Measurements from ENCODE around the gene INTU. TPM values are rescaled to one million over a fixed set of nuclear protein-coding genes. Genes with fewer than 3 reads are reported as not detected.

Gene INTU
- total RNA-seq, 1 donor from 2014 or later = 3.9 TPM

GRCh38 chr4:127622621-127622920 lies 10.2 kb upstream of the INTU start:
- Histone ChIP-seq H3K4me3 (ENCODE audit: low read depth, low read length) (peak overlapping the region; percentile 66), H3K27me3 (ENCODE audit: control insufficient read depth, insufficient read depth, low read length) (no peaks in the 10 kb centered on the region), H3K36me3 (ENCODE audit: control insufficient read depth, insufficient read depth, low read length) (no peaks in the 10 kb centered on the region)
- peak; percentile 29 for DNase-seq (ENCODE audit: low read depth)
- TF ChIP-seq, protein P1, sequence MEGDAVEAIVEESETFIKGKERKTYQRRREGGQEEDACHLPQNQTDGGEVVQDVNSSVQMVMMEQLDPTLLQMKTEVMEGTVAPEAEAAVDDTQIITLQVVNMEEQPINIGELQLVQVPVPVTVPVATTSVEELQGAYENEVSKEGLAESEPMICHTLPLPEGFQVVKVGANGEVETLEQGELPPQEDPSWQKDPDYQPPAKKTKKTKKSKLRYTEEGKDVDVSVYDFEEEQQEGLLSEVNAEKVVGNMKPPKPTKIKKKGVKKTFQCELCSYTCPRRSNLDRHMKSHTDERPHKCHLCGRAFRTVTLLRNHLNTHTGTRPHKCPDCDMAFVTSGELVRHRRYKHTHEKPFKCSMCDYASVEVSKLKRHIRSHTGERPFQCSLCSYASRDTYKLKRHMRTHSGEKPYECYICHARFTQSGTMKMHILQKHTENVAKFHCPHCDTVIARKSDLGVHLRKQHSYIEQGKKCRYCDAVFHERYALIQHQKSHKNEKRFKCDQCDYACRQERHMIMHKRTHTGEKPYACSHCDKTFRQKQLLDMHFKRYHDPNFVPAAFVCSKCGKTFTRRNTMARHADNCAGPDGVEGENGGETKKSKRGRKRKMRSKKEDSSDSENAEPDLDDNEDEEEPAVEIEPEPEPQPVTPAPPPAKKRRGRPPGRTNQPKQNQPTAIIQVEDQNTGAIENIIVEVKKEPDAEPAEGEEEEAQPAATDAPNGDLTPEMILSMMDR (IDR thresholded peaks at IDR 0.05; ENCODE audit: insufficient read depth, low read length, severe bottlenecking) = no peak
- FAIRE-seq = no peak

- no peak for FAIRE-seq
Observed at GRCh38 chr4:127622921-127623796, 9.6 kb upstream of the INTU start.

GRCh38 chr4:127623797-127624083 lies 9.0 kb upstream of the INTU start:
- Histone ChIP-seq H3K4me3 (ENCODE audit: low read depth, low read length) (peak overlapping the region; percentile 66), H3K36me3 (ENCODE audit: control insufficient read depth, insufficient read depth, low read length) (no peaks in the 10 kb centered on the region), H3K27me3 (ENCODE audit: control insufficient read depth, insufficient read depth, low read length) (no peaks in the 10 kb centered on the region)
- FAIRE-seq (no peak), DNase-seq (ENCODE audit: low read depth) (peak; percentile 23)
- TF ChIP-seq, protein P1 (IDR thresholded peaks at IDR 0.05; ENCODE audit: insufficient read depth, low read length, severe bottlenecking) = no peak

More at GRCh38 chr4:127622921-127623796, 9.6 kb upstream of the INTU start:
- no peaks in the 10 kb centered on the region for H3K27me3 ChIP-seq (ENCODE audit: control insufficient read depth, insufficient read depth, low read length)
- TF ChIP-seq, protein P1 (IDR thresholded peaks at IDR 0.05; ENCODE audit: insufficient read depth, low read length, severe bottlenecking) = peak; percentile 54
- H3K4me3 ChIP-seq (ENCODE audit: low read depth, low read length) = peak overlapping the region; percentile 66
- H3K36me3 ChIP-seq (ENCODE audit: control insufficient read depth, insufficient read depth, low read length) = no peaks in the 10 kb centered on the region
- peak; percentile 7 for DNase-seq (ENCODE audit: low read depth)

- TF ChIP-seq, protein P1 (IDR thresholded peaks at IDR 0.05; ENCODE audit: insufficient read depth, low read length, severe bottlenecking) = no peak
- no peaks in the 10 kb centered on the region for H3K27me3 ChIP-seq (ENCODE audit: control insufficient read depth, insufficient read depth, low read length)
- DNase-seq (ENCODE audit: low read depth) = no peak
- no peak for FAIRE-seq
- H3K4me3 ChIP-seq (ENCODE audit: low read depth, low read length) = no peak overlapping the region
- H3K36me3 ChIP-seq (ENCODE audit: control insufficient read depth, insufficient read depth, low read length) = no peaks in the 10 kb centered on the region
Observed at GRCh38 chr4:127624173-127624572, 8.6 kb upstream of the INTU start.

DNA sequence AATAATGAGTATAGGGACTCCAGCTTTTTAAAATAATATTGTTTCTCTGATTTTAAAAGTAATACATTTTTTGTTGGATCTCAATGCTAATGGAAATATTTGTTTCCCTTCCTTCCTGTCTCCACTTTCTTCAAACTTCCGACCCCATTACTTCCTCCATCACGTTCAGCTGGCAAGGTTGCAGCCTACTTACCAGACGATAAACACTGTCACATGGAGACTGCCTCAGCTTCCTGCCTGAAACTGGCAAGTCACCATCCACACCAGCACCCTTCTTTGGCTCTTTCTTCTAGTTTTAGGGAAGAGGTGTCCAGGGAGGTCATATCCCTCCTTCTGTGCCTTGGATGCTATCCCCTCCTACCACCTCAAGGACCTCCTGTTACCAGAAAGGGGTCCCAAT lies 3.4 kb upstream of the INTU start:
- TF ChIP-seq, protein P1 (IDR thresholded peaks at IDR 0.05; ENCODE audit: insufficient read depth, low read length, severe bottlenecking) = no peak
- H3K4me3 ChIP-seq (ENCODE audit: low read depth, low read length) = no peak overlapping the region
- FAIRE-seq = no peak
- no peak for DNase-seq (ENCODE audit: low read depth)
- H3K27me3 ChIP-seq (ENCODE audit: control insufficient read depth, insufficient read depth, low read length) = no peaks in the 10 kb centered on the region
- H3K36me3 ChIP-seq (ENCODE audit: control insufficient read depth, insufficient read depth, low read length) = no peaks in the 10 kb centered on the region

- TF ChIP-seq, protein P1 (IDR thresholded peaks at IDR 0.05; ENCODE audit: insufficient read depth, low read length, severe bottlenecking) = no peak
- FAIRE-seq (no peak), DNase-seq (ENCODE audit: low read depth) (no peak)
- Histone ChIP-seq H3K36me3 (ENCODE audit: control insufficient read depth, insufficient read depth, low read length) (no peaks in the 10 kb centered on the region), H3K27me3 (ENCODE audit: control insufficient read depth, insufficient read depth, low read length) (no peaks in the 10 kb centered on the region), H3K4me3 (ENCODE audit: low read depth, low read length) (no peak overlapping the region)
Observed at GRCh38 chr4:127630152-127630551, 2.6 kb upstream of the INTU start.

Measured in bronchial epithelial cell (primary cell).